ENCODE measurements around the gene BLNK. TPM values are rescaled to one million over a fixed set of nuclear protein-coding genes. Genes with fewer than 3 reads are reported as not detected.

Gene BLNK
- total RNA-seq, 1 donor from 2014 or later = not detected

DNA sequence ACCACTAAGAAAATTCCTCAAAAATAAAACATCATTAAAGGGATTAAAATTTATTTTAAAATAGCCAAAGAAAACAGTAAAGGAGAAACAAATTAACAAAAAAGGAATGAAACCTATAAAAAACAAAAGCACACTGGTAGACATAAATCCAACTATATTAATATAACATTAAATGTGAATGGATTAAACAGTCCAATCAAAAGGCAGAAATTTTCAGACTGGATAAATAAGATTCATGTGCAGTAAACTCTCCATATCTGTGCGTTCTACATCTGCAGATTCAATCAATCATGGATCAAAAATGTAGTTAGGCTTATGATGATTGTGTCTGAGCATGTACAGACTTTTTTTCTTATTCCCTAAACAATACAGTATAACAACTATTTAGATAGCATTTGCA lies 98.7 kb downstream of the BLNK start:
- Histone ChIP-seq H3K4me1 (ENCODE audit: insufficient read depth, low read length) (no peaks in the 10 kb centered on the region), H4K20me1 (ENCODE audit: insufficient read depth, low read length) (no peaks in the 10 kb centered on the region), H3K4me2 (ENCODE audit: low read length) (no peak overlapping the region), H3K36me3 (ENCODE audit: insufficient read depth, low read length) (no peaks in the 10 kb centered on the region), H3K9me3 (ENCODE audit: insufficient read depth, low read depth, low read length) (no peaks in the 10 kb centered on the region), H3K27ac (ENCODE audit: low read depth, low read length) (no peak overlapping the region), H2AFZ (ENCODE audit: low read depth, low read length) (no peak overlapping the region), H3K79me2 (ENCODE audit: insufficient read depth, low read length) (no peaks in the 10 kb centered on the region), H3K27me3 (ENCODE audit: insufficient read depth, low read length) (no peaks in the 10 kb centered on the region), H3K9ac (ENCODE audit: low read length) (no peak overlapping the region), H3K4me3 (ENCODE audit: insufficient read depth, low read depth, low read length) (no peak overlapping the region)
- TF ChIP-seq, protein P1, sequence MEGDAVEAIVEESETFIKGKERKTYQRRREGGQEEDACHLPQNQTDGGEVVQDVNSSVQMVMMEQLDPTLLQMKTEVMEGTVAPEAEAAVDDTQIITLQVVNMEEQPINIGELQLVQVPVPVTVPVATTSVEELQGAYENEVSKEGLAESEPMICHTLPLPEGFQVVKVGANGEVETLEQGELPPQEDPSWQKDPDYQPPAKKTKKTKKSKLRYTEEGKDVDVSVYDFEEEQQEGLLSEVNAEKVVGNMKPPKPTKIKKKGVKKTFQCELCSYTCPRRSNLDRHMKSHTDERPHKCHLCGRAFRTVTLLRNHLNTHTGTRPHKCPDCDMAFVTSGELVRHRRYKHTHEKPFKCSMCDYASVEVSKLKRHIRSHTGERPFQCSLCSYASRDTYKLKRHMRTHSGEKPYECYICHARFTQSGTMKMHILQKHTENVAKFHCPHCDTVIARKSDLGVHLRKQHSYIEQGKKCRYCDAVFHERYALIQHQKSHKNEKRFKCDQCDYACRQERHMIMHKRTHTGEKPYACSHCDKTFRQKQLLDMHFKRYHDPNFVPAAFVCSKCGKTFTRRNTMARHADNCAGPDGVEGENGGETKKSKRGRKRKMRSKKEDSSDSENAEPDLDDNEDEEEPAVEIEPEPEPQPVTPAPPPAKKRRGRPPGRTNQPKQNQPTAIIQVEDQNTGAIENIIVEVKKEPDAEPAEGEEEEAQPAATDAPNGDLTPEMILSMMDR (IDR thresholded peaks at IDR 0.05; ENCODE audit: insufficient read depth, low read depth, low read length) = no peak
- TF ChIP-seq EZH2 (IDR thresholded peaks at IDR 0.05; ENCODE audit: insufficient read depth, low read length) = no peak
- Mint-ChIP-seq H3K4me1 (ENCODE audit: low read depth, unreplicated experiment) (no peaks in the 10 kb centered on the region), H3K27ac (ENCODE audit: unreplicated experiment) (no peak overlapping the region), H3K27me3 (ENCODE audit: low read depth, unreplicated experiment) (no peaks in the 10 kb centered on the region), H3K9me3 (ENCODE audit: unreplicated experiment) (peaks cover 17% of the 10 kb centered on the region), H3K36me3 (ENCODE audit: low read depth, unreplicated experiment) (peaks cover 14% of the 10 kb centered on the region), H3K4me3 (ENCODE audit: unreplicated experiment) (no peak overlapping the region)
- DNase-seq (ENCODE audit: low read depth) (no peak), FAIRE-seq (no peak)

DNA sequence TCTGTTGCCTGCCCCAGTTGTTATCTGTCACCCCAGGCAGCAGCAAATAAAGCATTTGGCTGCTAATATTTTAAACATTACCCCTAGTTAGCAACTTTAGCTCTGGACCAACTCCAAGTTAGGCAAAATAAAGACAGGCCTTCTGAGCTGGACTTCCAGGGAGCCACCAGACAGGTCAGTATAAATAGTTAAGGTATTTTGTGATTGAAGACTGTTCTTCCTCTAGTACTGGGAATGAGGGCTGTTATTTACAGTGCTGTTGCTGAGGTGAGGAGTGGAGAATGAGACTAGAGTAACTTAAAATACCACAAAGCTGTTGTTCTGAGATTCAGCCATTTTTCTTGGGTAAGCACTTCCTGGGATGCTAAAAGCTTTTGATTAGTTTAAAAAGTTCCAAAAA lies 101.1 kb downstream of the BLNK start:
- Histone ChIP-seq H4K20me1 (ENCODE audit: insufficient read depth, low read length) (no peaks in the 10 kb centered on the region), H3K36me3 (ENCODE audit: insufficient read depth, low read length) (no peaks in the 10 kb centered on the region), H3K4me1 (ENCODE audit: insufficient read depth, low read length) (no peaks in the 10 kb centered on the region), H3K4me3 (ENCODE audit: insufficient read depth, low read depth, low read length) (no peak overlapping the region), H3K9me3 (ENCODE audit: insufficient read depth, low read depth, low read length) (no peaks in the 10 kb centered on the region), H3K9ac (ENCODE audit: low read length) (no peak overlapping the region), H3K27me3 (ENCODE audit: insufficient read depth, low read length) (no peaks in the 10 kb centered on the region), H3K27ac (ENCODE audit: low read depth, low read length) (no peak overlapping the region), H3K79me2 (ENCODE audit: insufficient read depth, low read length) (no peaks in the 10 kb centered on the region), H3K4me2 (ENCODE audit: low read length) (no peak overlapping the region), H2AFZ (ENCODE audit: low read depth, low read length) (no peak overlapping the region)
- Mint-ChIP-seq H3K4me3 (ENCODE audit: unreplicated experiment) (no peak overlapping the region), H3K4me1 (ENCODE audit: low read depth, unreplicated experiment) (no peaks in the 10 kb centered on the region), H3K36me3 (ENCODE audit: low read depth, unreplicated experiment) (peaks cover 26% of the 10 kb centered on the region), H3K27me3 (ENCODE audit: low read depth, unreplicated experiment) (no peaks in the 10 kb centered on the region), H3K9me3 (ENCODE audit: unreplicated experiment) (peaks cover 15% of the 10 kb centered on the region), H3K27ac (ENCODE audit: unreplicated experiment) (no peak overlapping the region)
- no peak for TF ChIP-seq EZH2 (IDR thresholded peaks at IDR 0.05; ENCODE audit: insufficient read depth, low read length)
- TF ChIP-seq, protein P1 (IDR thresholded peaks at IDR 0.05; ENCODE audit: insufficient read depth, low read depth, low read length) = no peak
- FAIRE-seq = no peak
- no peak for DNase-seq (ENCODE audit: low read depth)

DNA sequence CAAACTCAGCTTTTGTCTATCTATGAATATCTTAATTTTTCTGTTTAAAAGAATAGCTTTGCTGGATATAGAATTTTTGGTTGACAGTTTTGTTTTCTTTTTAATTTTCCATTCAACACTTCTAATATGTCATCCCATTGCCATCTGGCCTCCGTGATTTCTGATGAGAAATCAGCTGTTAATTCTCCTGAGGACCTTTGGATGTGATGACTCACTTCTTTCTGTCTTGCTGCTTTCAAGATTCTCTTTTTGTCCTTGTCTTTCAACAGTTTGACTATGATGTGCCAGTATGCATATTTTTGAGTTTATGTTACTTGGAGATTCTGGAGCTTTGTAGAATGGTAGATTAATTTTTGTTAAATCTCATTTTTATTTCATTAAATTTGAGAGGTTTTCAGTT lies 102.8 kb downstream of the BLNK start:
- Histone ChIP-seq H2AFZ (ENCODE audit: low read depth, low read length) (no peak overlapping the region), H3K4me1 (ENCODE audit: insufficient read depth, low read length) (no peaks in the 10 kb centered on the region), H3K4me3 (ENCODE audit: insufficient read depth, low read depth, low read length) (no peak overlapping the region), H3K79me2 (ENCODE audit: insufficient read depth, low read length) (no peaks in the 10 kb centered on the region), H4K20me1 (ENCODE audit: insufficient read depth, low read length) (no peaks in the 10 kb centered on the region), H3K9ac (ENCODE audit: low read length) (no peak overlapping the region), H3K9me3 (ENCODE audit: insufficient read depth, low read depth, low read length) (no peaks in the 10 kb centered on the region), H3K4me2 (ENCODE audit: low read length) (no peak overlapping the region), H3K36me3 (ENCODE audit: insufficient read depth, low read length) (no peaks in the 10 kb centered on the region), H3K27me3 (ENCODE audit: insufficient read depth, low read length) (no peaks in the 10 kb centered on the region), H3K27ac (ENCODE audit: low read depth, low read length) (no peak overlapping the region)
- DNase-seq (ENCODE audit: low read depth) (no peak), FAIRE-seq (no peak)
- H3K4me1 Mint-ChIP-seq (ENCODE audit: low read depth, unreplicated experiment) = no peaks in the 10 kb centered on the region
- H3K27me3 Mint-ChIP-seq (ENCODE audit: low read depth, unreplicated experiment) = no peaks in the 10 kb centered on the region
- peaks cover 15% of the 10 kb centered on the region for H3K9me3 Mint-ChIP-seq (ENCODE audit: unreplicated experiment)
- no peak overlapping the region for H3K27ac Mint-ChIP-seq (ENCODE audit: unreplicated experiment)
- peaks cover 26% of the 10 kb centered on the region for H3K36me3 Mint-ChIP-seq (ENCODE audit: low read depth, unreplicated experiment)
- no peak overlapping the region for H3K4me3 Mint-ChIP-seq (ENCODE audit: unreplicated experiment)
- TF ChIP-seq, protein P1 (IDR thresholded peaks at IDR 0.05; ENCODE audit: insufficient read depth, low read depth, low read length) = no peak
- no peak for TF ChIP-seq EZH2 (IDR thresholded peaks at IDR 0.05; ENCODE audit: insufficient read depth, low read length)

All from astrocyte (in vitro differentiated cells and primary cell).